Fibroblast of villous mesenchyme (primary cell): ENCODE measurements around the gene TRMT13. TPM values are rescaled to one million over a fixed set of nuclear protein-coding genes. Genes with fewer than 3 reads are reported as not detected.

Source experiments
- DNase-seq: peaks from one replicate; pipeline ENCODE4 v3.0.0-alpha.2; 2010; ENCODE audit warnings: low read depth
- H3K4me3 ChIP-seq: 2 replicates; pipeline ENCODE4 v1.5.1; 2011; ENCODE audit warnings: low read depth, mild to moderate bottlenecking, low read length
- CTCF ChIP-seq: IDR thresholded peaks from 2 replicates; pipeline ENCODE4 v1.5.1; 2012; ENCODE audit warnings: low read depth, mild to moderate bottlenecking, low read length; ENCODE audit not compliant: insufficient read depth
- total RNA-seq: library from RNA; depleted of rRNA; stranded (reverse); fragments of >200 nt; gene quantifications from 2 replicates; pipeline ENCODE4 v1.2.3, GENCODE V29; 2012

Gene TRMT13
- total RNA-seq, 1 donor = 11.7 TPM

- DNase-seq = no peak
- no peak overlapping the region for H3K4me3 ChIP-seq
- TF ChIP-seq CTCF = no peak
Measured at GRCh38 chr1:100152271-100152670, 19.3 kb downstream of the TRMT13 start.

DNA sequence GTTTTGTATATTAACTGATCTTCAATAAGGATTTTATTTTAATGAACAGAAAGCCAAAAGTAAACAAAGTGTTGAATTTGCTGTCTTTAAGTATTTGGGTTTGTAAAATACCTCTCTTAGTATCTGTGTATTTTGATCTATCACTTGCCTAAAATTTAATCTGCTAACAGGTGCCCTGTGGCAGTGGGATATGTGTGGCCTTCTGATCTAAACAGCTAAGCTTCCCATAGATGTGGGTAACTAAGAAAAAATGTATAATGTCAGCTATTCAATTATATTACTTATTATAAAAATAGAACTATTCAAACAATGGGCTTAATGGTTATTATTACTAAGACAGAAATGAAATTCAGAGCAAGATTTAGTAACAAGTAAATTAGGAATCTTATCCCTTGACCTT lies 29.9 kb downstream of the TRMT13 start:
- no peak overlapping the region for H3K4me3 ChIP-seq
- TF ChIP-seq CTCF = no peak
- DNase-seq = no peak

DNA sequence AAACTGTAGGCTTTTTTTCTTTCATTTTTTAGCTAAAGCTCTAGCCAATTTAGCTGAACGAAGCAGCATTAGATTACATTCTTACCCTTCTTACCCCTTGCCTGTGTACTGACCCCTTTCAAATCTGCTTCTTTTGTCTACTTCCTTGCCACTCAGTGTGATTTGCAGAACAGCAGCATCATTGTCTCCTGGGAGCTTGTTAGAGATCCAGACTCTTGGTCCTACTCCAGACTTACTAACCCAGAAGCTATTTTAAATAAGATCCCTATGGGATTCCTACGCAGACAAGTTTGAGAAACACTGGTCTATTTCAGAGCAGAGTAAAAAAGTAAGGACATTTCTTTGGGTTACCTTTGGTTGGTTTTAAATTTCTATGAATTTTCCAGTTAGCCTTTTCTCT lies 31.3 kb downstream of the TRMT13 start:
- no peak for TF ChIP-seq CTCF
- peak; percentile 49 for DNase-seq
- H3K4me3 ChIP-seq = no peak overlapping the region

DNA sequence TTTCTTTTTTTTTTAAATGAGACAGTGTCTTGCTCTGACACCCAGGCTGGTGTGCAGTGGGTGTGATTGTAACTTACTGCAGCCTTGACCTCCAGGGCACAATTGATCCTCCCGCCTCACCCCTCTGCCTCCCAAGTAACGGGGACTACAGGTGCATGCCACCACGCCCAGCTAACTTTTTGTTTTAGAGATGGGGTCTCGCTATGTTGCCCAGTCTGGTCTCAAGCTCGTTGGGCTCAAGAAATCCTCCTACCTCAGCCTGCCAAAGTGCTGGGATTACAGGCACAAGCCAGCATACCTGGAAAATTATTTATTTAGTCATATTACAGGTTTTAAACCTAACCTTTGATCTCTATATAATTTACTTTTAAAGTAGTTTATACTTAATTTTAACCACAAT lies 31.7 kb downstream of the TRMT13 start:
- no peak for TF ChIP-seq CTCF
- no peak overlapping the region for H3K4me3 ChIP-seq

DNA sequence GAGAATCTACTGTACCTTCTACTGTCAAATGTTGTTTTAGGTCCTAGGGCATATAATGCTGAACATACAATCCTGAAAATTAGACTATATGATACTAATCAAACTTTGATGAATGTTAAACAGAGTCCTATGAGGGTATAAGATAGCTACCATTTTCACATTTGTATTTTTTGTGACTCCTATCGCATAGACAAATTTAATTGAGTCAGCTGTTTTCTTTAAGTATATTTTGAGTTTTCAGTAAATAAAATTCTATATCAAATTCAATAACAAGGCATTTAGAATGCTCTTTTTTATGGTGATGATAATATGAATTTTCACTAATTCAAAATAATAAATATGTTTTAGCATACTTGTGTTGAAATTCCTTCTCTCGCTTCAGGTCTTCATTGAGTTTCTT lies 35.1 kb downstream of the TRMT13 start:
- TF ChIP-seq CTCF = no peak
- DNase-seq = no peak
- H3K4me3 ChIP-seq = no peak overlapping the region

More for the DNA sequence above, 31.7 kb downstream of the TRMT13 start:
- DNase-seq = no peak

- TF ChIP-seq CTCF = no peak
- H3K4me3 ChIP-seq = no peak overlapping the region
- no peak for DNase-seq
Measured at GRCh38 chr1:100177295-100178041, 44.5 kb downstream of the TRMT13 start.

DNA sequence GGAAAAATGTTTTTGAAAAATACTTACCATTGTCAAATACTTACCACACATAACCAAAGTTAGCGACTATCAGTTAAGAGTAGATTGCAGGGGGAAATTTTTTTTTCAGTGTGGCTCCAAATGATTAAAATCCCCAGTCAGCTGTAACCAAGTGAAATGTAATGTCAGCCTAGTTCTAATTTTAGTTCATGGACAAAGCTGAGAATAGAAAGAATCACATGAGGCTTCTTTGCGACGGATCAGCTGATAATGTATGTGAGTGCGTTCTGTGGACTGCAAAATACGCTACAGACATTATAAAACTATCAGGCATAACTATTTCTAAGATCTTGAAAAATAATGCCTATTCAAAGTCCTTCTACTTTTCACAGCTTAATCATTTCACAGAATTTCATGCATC lies 45.1 kb downstream of the TRMT13 start, which contains the start of gene LRRC39:
LRRC39 (minus strand) TSS at position 166 of the 400 bp plus-strand sequence. CDS start 9,740 bp downstream, outside the sequence.
- DNase-seq = no peak
- no peak for TF ChIP-seq CTCF
- H3K4me3 ChIP-seq = no peak within 1 kb of the TSS
